DMS79 (cell line): ENCODE data around the gene CAND2.

Source experiments
- DNase-seq: peaks from one replicate; lab custom pipeline; 2025; lab: John Stamatoyannopoulos, UW

CAND2 gene

GRCh38 chr3:12807601-12808359 is 11.3 kb downstream of the CAND2 start:
- DNase-seq, result no peak

GRCh38 chr3:12808587-12808986 is 12.1 kb downstream of the CAND2 start:
- DNase-seq, result no peak

- no peak for DNase-seq
These were observed 12.5 kb downstream of the CAND2 start for GRCh38 chr3:12809001-12809400.

- no peak for DNase-seq
These were observed 13.0 kb downstream of the CAND2 start for GRCh38 chr3:12809435-12809834.

GRCh38 chr3:12810013-12810780 is 13.7 kb downstream of the CAND2 start:
- no peak for DNase-seq

- no peak for DNase-seq
These were observed 14.5 kb downstream of the CAND2 start for GRCh38 chr3:12810961-12811360.

- DNase-seq, result no peak
These were observed 16.3 kb downstream of the CAND2 start for GRCh38 chr3:12812812-12813211.

DNA sequence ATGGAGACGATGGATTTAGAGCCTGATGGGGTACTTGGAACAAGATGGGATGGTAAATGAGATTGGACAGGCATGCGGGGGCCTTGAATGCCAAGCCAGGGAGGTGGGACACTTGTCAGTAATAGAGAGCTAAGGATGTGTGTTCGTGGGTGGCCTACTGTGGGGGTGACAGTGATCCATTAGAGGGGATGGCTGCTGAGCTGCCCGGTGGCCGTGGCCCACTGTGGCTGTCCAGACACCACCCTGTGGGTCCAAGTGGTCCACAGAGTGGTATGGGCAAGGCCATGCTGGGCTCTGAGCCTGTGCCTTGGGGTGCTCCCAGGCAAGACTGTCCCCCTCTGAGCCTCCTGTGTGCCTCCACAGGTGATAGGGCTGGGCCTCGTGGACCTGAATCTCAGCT is 17.5 kb downstream of the CAND2 start:
- no peak for DNase-seq

GRCh38 chr3:12815078-12815477 is 18.6 kb downstream of the CAND2 start:
- DNase-seq, result no peak

DNA sequence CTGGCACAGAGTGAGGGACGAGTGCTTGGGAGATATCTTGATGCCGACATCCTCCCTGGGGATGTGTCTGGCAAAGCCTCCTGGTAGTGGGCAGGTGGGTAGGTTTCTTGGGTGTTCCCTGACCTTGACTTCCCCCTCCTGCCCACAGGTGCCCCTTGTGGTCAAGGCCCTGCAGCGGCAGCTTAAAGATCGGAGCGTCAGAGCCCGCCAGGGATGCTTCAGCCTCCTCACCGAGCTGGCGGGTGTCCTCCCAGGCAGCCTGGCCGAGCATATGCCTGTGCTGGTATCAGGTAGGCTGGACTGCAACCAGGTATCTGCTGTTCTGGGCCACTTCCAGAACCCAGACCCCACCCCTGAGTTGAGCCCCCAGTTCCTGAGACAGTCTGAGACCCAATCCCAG is 19.2 kb downstream of the CAND2 start:
- no peak for DNase-seq

- DNase-seq, result no peak
These were observed 20.3 kb downstream of the CAND2 start for GRCh38 chr3:12816521-12817342.

DNA sequence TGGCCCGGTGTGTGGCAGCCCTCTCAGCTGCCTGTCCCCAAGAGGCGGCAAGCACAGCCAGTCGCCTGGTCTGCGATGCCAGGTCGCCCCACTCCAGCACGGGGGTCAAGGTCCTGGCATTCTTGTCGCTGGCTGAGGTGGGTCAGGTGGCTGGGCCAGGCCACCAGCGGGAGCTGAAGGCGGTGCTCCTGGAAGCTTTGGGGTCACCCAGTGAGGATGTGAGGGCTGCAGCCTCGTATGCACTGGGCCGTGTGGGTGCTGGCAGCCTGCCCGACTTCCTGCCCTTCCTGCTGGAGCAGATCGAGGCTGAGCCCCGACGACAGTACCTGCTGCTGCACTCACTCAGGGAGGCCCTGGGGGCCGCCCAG is 20.8 kb downstream of the CAND2 start:
- no peak for DNase-seq

GRCh38 chr3:12818273-12818672 is 21.8 kb downstream of the CAND2 start:
- no peak for DNase-seq

DNA sequence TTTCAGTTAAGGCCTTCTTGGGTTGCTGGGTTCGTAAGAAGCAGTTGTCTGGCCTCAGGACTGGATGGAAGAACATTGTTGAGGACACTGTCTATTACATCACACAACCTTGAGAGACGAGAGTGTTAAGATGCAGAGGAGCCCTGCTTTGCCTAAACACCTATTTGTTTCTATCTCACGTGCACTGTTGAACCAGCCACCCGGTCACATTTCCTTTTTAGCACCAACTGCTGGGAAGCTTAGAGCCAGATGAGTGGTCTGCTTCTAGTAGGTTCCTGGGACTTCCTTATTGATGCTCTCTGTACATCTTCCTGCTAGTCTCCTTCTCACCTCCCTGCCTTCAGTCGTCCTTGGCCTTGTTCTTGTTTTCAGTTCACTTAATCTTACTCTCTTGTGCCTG is 22.3 kb downstream of the CAND2 start:
- DNase-seq, result no peak

DNA sequence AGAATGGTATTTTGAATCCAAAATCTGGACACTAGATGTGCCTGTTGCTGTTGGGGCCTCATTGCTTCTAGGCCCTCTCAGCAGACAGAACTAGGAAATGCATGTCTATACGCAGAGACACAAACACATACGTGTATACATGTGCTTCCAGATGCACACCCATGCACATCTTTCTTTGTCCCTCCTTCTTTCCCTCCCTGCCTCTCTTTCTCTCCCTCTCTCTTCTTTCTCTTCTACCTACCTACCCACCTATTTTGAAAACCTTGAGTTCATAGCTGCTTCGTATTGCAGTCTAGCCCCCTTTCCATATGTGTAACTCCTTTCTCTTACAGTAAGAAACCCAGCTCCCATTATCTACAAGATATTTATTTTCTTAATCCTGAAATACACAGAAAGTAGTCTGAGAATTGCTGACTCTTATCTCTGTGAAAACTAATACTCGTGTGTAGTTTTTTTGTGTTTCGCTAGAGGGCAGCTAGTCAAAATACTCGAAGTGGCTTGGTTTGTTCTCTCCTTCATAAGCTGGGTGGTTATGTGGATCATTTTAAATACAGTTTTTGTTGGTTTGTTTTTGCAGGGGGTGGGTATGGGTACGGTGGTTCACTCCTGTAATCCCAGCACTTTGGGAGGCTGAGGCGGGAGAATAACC is 26.4 kb downstream of the CAND2 start:
- DNase-seq, result no peak

GRCh38 chr3:12824299-12824698 is 27.8 kb downstream of the CAND2 start:
- no peak for DNase-seq

DNA sequence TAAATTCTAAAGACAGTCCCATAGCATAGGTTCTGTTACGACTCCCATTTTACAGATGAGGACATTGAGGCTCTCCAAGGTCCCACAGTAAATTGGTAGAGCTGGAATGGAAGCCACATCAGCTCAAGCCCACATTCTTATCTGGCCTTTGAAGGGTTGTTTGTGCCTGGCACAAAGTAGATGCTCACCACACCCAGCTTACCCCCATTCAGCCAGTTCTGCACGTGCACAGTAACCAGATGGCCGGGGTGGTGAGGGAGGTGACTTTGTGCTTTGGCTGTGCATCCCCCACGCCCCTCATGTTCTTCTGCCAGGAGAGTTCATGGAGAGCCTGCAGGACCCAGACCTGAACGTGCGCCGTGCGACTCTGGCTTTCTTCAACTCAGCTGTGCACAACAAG is 28.7 kb downstream of the CAND2 start:
- DNase-seq, result no peak

GRCh38 chr3:12828751-12829150 is 32.3 kb downstream of the CAND2 start:
- DNase-seq, result no peak

DNA sequence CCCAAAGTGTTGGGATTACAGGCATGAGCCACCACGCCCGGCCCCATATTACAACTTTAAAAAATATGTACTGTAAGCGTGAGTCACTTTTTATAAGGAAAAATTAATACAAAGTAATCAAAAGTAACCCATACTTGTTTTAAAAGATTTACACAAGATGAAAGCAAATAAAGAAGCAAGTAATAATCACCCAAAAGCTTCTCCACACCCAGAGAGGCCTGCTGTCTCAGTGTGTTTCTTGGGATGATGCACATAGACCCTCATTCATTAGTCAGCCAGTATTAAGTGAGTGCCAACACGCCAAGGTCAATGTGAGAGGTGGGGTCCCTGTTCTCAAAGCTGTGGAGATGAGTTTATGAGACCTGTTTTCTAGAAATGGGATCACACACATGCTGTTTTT is 32.9 kb downstream of the CAND2 start:
- DNase-seq, result no peak

DNA sequence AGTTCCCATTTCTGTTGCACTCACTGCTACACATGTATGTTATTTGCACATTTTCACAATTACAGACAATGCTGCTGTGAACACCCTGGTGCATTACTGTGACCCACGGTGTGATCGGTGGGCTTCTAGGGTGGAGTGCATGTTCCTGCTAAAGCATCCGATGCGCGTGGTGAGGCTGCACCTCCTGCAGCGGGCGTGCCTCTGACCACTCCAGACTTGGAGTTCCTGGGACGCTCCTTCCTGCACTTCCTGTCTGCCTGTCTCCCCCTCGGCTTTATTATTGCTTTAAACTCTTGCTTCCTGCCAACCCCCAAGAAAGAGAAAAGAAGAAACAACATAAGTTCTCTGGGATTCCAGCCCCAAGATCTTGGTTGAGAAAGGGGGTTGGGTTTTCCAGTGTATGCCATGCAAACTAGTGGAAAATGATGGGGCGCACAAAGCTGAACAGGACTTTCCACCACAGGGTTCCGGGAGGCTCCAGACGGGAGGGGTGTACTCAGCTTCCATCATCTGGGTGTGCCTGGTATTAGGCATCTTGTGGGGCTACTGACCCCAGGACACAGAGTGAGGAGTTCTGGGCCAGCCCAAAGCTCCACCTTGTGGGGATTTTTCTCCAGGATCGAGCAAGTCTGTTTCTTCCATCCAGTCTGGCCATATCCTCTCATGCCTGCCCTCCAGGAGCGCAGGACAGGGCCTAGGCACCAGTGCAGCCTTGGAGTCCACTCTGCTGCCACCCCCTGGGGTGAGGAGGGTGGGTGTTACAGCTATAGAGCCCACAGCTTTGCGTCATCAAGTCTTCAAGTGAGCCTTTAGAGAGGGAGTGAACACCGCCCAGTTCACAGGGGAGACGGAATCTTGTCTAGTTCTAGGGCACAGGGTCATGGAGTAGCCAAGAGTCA is 33.7 kb downstream of the CAND2 start:
- DNase-seq, result no peak

GRCh38 chr3:12830785-12831156 is 34.3 kb downstream of the CAND2 start:
- DNase-seq, result no peak
